Cardiac septum (tissue), 1 donor: ENCODE data around the gene NCF4. TPM values are rescaled to one million over a fixed set of nuclear protein-coding genes. Genes with fewer than 3 reads are reported as not detected.

ENCODE experiments used
- DNase-seq: peaks from one replicate; pipeline ENCODE4 v3.0.0-alpha.2; 2020; ENCODE audit warnings: low spot score
- intact Hi-C: fragments of 100-400 bp; cut with DNase I; formaldehyde crosslinking; loops from one replicate; pipeline ENCODE4 v1.14.0; 2022
- total RNA-seq: library from RNA; stranded (reverse); fragmentation: NEBNext Ultra II Directional; extraction: Animal tissue kit (Norgen Biotek cat#: 25700); gene quantifications from one replicate; pipeline ENCODE4 v1.2.1, GENCODE V29; 2021
- donor health status: DM: no; HTN: no; CAD: no.

The NCF4 gene
- total RNA-seq, 1 donor from 2014 or later, result 6.1 TPM

DNA sequence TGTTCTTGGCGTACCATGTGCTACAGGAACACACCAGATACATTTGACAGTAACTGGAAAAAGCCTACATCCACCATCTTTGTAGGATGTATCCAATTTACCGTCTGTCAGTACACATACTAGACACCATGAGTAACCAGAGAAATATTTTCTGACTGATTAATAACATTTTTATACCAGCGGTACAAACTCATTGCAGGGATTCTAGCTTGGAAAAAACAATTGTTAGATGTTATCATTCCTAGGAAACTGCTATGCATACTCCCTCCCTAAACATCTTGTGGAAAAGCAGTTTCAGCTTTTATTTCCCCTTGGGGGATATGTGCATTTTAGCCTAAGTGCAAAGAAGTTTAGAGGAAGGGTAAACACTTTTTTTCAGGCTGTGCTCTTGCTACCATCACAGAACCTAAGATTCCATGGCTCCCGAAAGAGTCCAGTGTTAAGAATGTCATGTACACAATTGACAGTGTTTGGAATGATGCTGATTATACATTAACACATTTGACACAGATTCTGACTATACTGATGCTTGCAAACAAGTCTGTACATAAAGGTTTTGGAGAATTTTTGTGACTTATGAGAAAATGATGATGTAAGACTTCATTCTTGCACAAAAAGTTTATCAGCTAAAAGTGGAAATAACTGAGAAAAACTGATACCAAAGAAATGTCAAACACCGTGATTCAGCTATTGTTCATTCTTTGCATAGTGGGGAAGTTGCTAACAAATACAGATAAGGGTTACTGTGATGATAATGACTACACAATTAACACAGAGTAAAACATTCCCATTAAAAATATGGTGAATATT, 23.7 kb downstream of the NCF4 start:
- no peak for DNase-seq
- intact Hi-C loops, result no loop called here

DNA sequence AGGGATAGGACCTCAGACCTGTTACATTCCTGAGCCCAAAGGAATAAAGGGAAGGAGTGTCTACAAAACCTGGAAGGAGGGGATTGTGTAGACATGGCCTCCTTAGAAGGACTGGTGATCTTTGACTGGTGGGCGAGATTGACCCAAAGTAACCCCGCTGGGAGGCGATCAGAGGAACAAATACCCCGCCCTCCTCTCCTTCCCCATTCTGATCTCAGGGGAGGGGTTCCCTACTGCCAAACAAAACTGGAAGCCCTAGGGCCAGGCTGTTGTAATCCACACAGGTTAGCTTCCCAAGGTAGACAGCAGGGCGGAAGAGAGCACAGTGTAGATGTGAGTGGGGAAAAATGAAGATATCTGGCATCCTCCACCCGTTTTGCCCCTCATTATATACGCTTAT, 24.7 kb downstream of the NCF4 start:
- intact Hi-C loops, result no loop called here
- no peak for DNase-seq

DNA sequence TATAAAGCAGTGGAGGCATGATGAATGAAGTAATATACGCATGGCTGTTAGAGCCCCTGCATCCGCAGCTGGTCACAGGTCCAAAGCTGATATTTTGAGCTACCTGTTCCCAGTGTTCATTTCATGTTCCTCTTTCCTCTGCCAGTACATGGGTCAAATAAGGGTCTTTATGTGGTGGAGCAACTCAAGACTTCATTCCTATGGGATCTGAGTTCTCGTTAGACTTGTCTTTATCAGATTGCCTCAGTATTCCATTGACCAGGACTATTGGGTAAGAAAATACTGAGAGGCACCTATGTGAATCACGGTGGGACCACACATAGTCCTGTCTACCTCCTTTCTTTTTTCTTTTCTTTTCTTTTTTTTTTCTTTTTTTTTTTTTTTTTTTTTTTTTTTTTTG, 25.2 kb downstream of the NCF4 start:
- intact Hi-C loops, result no loop called here
- DNase-seq, result no peak

DNA sequence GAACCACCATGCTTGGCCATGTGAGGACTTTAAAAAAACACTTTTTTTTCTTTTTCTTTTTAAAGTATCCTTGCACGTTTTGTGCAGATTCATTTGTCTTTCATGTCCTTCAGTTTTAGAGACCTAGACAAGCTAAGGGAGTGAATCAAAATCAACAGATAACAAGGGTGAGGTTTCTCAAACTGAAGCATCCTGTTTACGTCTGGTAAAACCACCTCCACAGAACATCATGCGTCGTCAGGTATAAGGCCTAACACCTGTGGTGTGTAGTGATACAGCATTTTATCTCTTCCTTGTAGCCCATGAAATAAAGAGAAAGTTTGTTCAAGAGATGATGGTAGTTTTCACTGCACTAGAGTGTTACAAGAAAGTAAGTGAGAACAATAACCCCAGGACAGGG, 26.4 kb downstream of the NCF4 start:
- no peak for DNase-seq
- intact Hi-C loops, result no loop called here

DNA sequence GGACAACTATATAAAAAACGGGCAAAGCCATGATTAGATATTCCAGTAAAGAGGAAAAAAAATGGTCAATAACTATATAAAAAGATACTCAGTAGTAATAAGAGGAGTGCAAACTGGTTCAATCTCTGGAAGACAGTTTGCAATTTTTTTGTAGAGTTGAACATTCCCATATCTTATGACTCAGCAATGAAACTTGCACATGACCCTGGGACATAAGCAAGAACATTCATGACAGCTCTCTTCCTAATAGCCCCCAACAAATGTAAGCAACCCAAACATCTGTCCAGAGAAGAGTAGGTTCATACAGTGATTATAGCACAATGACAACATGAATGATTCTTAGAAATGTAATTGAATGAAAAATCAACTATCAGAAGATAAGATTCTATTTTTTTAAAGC, 30.8 kb downstream of the NCF4 start:
- intact Hi-C loops, result no loop called here
- no peak for DNase-seq

DNA sequence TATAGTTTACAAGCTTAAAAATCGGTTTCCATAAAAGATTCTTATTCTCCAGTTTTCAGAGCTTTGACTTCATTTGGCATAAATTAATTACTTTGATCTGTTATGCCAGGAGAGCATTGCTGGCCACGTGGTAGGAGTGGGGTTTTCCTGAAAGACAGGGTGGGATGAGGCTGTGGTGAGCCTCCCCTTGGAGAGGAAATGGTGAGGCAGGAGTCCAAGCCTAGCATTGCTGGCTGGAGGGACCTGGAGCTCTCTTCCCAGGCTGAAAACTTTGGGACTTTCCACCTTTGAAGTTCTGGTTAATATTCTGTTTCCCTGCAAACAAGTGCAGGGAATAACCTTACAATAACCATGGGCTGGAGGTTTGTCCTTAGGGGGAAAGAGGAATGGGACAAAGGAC, 31.5 kb downstream of the NCF4 start:
- no peak for DNase-seq
- intact Hi-C loops, result no loop called here

DNA sequence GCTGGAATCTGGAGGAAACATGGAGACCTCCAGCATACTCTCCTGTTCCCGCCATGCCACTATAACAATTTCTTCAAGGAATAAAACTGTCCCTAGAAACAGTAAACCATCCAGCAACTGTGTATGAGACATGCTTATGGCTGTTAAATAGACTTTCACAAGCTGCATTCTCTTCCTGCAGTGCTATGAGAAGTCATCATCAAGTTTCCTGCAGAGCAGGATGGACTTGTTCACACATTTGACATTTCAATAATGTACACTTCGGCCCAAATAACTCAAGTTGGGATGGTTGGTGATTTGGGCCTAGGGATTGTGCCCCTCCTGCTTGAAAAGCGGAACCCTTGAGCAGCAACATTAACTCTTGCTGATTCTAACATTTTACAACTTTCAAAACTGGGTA, 32.5 kb downstream of the NCF4 start:
- DNase-seq, result no peak
- intact Hi-C loops, result no loop called here

DNA sequence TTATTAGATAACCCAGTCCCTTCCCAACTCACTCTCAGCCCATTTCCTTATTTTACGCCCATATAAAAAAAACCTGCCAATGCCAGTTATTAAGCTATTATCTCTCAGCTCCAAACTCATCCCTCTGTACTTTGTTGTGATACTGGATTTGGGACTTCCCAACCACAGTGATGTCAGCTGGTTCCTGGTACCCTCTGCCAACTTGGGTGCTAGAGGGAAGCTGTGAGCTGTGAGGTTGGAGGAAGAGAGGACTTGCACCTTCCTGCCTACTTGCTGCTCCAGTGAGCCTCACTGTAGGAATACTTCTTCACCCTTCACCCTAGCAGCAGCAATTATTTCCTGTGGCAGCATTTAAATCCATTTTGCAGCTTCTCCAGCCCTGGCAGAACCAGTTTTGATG, 33.5 kb downstream of the NCF4 start:
- intact Hi-C loops, result no loop called here
- no peak for DNase-seq

DNA sequence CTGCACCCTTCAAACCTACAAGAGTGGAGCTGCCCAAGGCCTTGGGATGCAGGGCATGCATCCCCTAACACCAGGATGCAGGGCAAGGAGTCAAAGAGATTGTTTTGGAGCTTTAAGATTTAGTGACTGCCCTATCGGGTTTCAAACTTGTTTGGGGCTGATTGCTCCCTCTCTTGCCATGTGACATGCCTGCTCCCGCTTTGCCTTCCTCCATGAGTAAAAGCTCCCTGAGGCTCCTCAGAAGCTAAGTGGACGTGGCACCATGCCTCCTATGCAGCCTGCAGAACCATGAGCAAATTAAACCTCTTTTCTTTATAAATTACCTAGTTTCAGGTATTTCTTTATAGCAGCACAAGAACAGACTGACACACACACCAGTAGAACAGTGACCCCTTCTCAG, 36.8 kb downstream of the NCF4 start:
- DNase-seq, result no peak
- intact Hi-C loops, result no loop called here

DNA sequence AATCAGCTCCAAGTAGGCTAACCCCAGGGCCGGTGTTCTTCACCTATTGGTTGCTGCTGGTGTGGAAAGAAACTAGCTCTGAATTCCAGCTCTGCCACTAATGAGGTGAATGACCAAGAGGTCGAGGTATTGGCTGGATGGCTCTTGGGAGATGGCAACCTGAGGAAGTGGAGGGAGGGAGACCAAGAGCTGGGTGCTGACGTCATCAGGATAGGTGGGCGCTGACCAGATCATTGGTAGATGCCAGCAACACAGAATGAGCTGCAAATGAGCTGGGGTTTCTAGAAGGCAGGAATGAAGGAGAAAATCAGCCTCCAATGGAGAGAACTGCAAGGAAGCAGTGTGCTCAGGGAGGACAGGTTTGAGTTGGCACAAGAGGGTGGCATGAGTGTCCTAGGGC, 37.9 kb downstream of the NCF4 start:
- no peak for DNase-seq
- intact Hi-C loops, result no loop called here

DNA sequence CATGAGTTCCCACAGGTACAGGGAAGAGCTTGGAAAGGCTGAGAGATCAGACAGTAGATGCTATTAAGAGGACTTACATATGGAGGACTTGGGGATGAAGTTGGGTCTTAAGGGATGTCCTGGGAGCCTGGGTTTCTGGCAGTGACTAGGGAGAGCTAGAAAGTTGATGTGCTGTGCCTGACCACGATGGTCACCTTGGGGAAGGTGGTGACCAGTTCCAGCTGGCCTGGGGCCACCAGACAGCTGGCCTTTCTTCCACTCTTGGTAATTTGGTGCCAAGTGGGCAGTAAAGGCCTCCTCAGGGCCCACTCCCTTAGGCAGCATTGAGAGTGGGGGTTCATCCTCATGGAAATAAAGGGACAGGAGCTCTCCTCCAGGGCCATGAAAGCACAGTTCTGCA, 38.7 kb downstream of the NCF4 start:
- intact Hi-C loops, result no loop called here
- DNase-seq, result no peak

DNA sequence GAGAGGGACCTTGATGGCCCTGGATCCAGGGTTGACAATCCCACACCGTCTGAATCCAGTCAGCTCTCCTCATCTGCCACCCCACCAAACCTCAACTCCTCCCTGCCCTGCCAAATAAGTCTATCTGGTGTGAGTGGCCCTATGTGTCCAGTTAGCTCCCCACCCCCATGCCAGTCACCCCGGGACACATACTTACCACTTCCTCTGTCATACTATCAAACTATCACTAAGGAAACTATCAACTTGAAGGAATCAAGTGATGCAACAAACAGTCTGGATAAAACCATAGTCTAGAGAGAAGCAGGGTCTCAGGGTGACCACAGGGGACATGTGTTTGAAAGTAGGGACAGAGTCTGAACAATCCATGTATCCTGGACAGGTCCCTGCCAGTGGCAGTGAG, 39.4 kb downstream of the NCF4 start:
- intact Hi-C loops, result no loop called here
- no peak for DNase-seq

DNA sequence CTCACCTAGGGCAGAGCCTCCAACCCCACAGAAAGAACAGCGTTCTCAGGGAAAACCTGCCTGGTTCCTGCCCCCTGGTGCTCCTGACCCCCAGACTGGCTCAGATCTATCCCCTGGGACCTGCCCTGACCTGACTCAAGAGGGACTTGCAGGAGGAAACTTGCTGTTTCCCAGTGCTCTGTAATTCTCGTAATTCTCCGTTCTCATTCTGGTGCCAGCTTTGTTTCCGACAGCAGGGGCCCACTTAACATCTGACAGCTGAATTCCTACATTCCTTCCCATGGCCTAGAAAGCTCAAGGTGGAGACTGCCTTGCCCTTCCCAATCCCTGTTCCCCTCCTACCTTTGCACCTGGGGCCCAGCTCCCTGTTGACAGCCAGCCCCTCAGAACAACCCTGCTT, 40.1 kb downstream of the NCF4 start:
- DNase-seq, result no peak
- intact Hi-C loops, result no loop called here

DNA sequence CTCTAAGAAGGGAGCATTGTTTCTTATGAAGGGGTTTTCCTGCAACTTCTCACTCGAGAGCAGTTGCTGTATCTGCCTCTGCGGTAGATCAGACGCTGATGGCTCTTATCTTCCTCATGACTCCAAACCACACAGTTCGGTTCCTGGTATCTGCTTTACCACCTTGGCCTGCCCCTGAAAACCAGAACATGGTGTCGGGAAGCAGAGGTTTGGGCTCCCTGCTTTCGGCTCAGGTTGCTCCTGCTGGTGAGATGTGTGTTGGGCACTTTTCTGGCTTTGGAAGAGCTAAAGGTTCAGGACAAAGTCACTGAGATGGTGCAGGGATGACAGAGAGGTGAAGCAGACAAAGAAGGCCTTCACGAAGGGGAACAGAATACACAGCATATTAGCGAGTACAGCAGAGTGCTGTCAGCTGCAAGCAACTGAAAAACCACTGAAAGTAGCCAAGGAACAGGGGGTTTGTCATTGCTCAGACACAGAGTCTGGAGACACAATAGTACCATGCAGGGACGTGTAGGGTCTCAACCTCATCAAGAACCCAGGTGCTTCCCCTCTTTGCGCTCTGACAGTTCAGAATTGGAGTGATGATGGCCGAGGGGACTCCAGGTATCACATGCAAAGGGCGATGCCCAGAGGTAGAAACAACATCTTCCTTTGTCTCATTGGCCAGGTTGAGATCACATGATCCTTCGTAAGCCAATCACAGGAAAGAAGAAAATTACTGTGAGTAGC, 40.8 kb downstream of the NCF4 start:
- DNase-seq, result no peak
- intact Hi-C loops, result no loop called here

DNA sequence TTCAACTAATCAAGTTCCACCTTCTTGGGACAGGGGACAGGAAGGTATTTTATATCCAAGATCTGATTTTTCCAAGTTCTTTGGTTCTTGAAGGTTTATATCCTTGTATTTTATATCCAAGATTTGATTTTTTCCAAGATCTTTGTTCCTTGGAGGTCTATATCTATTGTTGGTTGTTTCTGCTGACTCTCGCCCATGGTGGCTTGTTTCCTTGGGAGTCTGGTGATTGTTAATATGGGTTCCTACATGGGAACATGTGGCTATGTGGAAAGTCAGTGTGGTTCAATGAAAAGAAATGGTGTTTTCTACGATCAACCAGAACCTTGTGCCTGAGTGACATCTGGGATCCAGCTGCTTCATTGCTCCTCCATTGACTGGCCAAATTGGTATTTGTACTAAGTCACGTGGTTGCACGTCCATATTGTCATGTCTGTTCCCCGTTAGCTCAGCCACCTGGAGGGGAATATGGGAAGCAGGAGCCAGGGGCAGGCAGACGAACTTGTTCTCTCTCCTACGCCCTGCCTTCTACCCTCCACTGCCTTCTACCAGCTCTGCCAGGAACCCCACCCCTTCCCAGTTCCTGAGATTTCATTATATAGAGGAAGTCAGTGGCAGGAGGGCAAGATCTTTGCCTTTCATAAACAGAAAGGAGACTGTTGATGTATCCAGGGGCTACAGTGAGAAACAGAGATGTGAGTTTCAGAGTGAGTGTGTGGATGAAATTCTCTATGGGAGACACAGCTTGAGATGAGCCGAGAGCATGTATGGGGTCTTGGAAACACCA, 41.5 kb downstream of the NCF4 start:
- intact Hi-C loops, result no loop called here
- DNase-seq, result no peak

DNA sequence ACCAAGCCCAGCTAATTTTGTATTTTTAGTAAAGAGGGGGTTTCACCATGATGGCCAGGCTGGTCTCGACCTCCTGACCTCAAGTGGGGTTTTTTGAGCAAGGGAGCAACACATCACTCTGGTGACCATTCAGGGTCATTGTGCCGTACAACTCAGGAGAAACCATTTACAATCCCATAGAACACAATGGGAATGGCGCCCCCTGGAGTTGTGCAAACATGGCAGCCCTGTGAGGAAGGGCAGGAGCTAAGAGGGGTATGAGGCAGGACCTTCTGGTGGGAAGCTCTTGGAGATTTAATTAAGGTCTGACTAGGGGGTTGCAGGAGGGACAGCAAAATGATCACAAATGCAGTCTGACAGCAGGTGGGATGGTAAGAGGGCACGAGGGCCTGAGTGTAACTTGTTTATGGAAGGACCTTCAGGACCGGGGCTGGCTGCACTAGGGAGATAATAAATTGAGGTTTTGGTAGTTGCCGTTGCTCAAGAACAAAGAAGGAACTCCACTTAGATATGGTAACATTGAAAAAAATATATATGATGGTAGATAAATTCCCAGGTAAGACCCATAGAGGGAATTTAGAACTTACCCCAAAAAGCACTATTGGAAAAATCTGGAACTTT, 43.6 kb downstream of the NCF4 start:
- DNase-seq, result no peak
- intact Hi-C loops, result no loop called here

DNA sequence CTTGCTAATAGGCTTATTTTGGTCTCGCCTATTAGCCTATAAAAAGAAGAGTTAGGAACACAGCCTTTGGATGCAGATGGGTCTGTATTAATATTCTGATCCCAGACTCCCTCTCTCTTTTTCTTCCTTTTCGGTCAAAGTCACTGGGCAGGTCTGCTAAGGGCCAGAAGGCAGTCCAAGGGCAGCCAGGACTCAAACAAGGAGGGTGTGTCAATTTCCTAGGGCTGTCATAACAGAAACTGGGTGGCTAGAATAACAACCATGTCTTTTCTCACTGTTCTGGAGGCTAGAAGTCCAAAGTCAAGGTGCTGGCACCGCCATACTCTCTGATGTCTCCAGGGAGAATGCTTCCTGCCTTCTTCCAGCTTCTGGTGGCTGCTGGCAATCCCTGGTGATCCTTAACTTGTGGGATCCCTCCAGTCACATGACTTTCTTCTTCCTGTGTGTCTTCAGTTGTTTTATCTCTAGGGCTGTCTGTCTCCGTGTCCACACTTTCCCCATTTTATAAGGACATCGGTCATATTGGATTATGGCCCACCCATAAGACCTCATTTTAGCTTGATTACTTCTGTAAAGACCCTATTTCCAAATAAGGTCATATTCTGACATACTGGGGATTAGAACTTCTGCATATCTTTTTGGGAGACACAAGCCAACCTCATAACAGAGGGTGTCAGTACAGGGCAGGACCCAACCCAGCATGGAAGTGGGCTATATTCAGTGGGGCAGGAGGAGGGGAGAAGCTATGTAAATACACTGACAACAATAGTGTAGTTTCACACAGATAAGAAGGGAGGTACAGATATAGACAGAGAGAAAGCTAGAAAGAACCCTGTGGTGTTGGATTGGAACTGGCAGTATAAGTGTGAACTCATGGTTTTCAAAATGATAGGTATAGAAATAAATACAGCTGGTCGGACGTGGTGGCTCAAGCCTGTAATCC, 46.7 kb downstream of the NCF4 start:
- intact Hi-C loops, result no loop called here
- DNase-seq, result no peak

DNA sequence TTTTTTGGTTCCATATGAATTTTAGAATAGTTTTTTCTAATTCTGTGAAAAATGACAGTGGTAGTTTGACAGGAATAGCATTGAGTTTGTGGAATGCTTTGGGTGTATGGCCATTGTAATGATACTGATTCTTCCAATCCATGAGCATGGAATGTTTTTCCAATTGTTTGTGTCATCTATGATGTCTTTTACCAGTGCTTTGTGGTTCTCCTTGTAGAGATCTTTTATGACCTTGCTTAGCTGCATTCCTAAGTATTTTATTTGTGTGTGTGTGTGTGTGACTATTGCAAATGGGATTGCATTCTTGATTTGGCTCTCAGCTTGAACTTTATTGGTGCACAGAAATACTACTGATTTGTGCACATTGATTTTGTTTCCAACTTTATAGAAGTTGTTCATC, 49.7 kb downstream of the NCF4 start:
- intact Hi-C loops, result no loop called here
- no peak for DNase-seq
